ENCODE data around the gene TM9SF1. TPM values are rescaled to one million over a fixed set of nuclear protein-coding genes. Genes with fewer than 3 reads are reported as not detected.

TM9SF1 gene
- total RNA-seq, 1 donor from 2014 or later, result 30.5 TPM

GRCh38 chr14:24145690-24146452 is 49.4 kb downstream of the TM9SF1 start:
- Mint-ChIP-seq H3K27ac (peak overlapping the region; percentile 63), H3K4me3 (peak overlapping the region; percentile 99), H3K4me1 (peaks cover 28% of the 10 kb centered on the region), H3K27me3 (ENCODE audit: insufficient read depth, low read depth) (peaks cover 6% of the 10 kb centered on the region), H3K36me3 (peaks cover 7% of the 10 kb centered on the region), H3K9me3 (no peaks in the 10 kb centered on the region)
- Histone ChIP-seq H3K27me3 (no peaks in the 10 kb centered on the region), H3K9ac (peak overlapping the region; percentile 16), H4K20me1 (ENCODE audit: low read depth) (peaks cover 15% of the 10 kb centered on the region), H3K79me2 (ENCODE audit: low read depth) (peaks cover 34% of the 10 kb centered on the region), H2AFZ (replicated peaks) (no peak overlapping the region), H3K9me3 (ENCODE audit: low read depth) (no peaks in the 10 kb centered on the region), H3K4me2 (peak overlapping the region; percentile 100), H3K4me1 (peaks cover 10% of the 10 kb centered on the region), H3K27ac (no peak overlapping the region), H3K4me3 (peak overlapping the region; percentile 90), H3F3A (ENCODE audit: low read depth) (peaks cover 22% of the 10 kb centered on the region), H3K36me3 (no peaks in the 10 kb centered on the region)
- TF ChIP-seq EZH2 (IDR thresholded peaks at IDR 0.05) (no peak), CTCF (IDR thresholded peaks at IDR 0.05) (no peak), EZH2phosphoT487 (IDR thresholded peaks at IDR 0.05) (no peak)
- no peak for DNase-seq (ENCODE audit: low spot score)

- peaks cover 28% of the 10 kb centered on the region for H3K4me1 Mint-ChIP-seq
- TF ChIP-seq EZH2 (IDR thresholded peaks at IDR 0.05), result no peak
- no peak for TF ChIP-seq EZH2phosphoT487 (IDR thresholded peaks at IDR 0.05)
- TF ChIP-seq CTCF (IDR thresholded peaks at IDR 0.05), result no peak
- H3K36me3 Mint-ChIP-seq, result peaks cover 7% of the 10 kb centered on the region
- H3K79me2 ChIP-seq (ENCODE audit: low read depth), result peaks cover 41% of the 10 kb centered on the region
- H3K36me3 ChIP-seq, result no peaks in the 10 kb centered on the region
- H3K4me3 ChIP-seq, result no peak overlapping the region
- H3K9me3 Mint-ChIP-seq, result no peaks in the 10 kb centered on the region
- H3K27me3 ChIP-seq, result no peaks in the 10 kb centered on the region
- no peak overlapping the region for H2AFZ ChIP-seq (replicated peaks)
- H3K4me2 ChIP-seq, result peak overlapping the region; percentile 100
- no peak overlapping the region for H3K27ac Mint-ChIP-seq
- H3K27me3 Mint-ChIP-seq (ENCODE audit: insufficient read depth, low read depth), result peaks cover 6% of the 10 kb centered on the region
- no peak overlapping the region for H3K27ac ChIP-seq
- no peak overlapping the region for H3K9ac ChIP-seq
- H3K9me3 ChIP-seq (ENCODE audit: low read depth), result no peaks in the 10 kb centered on the region
- H3F3A ChIP-seq (ENCODE audit: low read depth), result peaks cover 28% of the 10 kb centered on the region
- peaks cover 20% of the 10 kb centered on the region for H4K20me1 ChIP-seq (ENCODE audit: low read depth)
- DNase-seq (ENCODE audit: low spot score), result no peak
- H3K4me3 Mint-ChIP-seq, result peak overlapping the region; percentile 99
- H3K4me1 ChIP-seq, result peaks cover 10% of the 10 kb centered on the region
Measured at GRCh38 chr14:24145219-24145618, 50.0 kb downstream of the TM9SF1 start.

GRCh38 chr14:24144451-24144850 is 50.8 kb downstream of the TM9SF1 start:
- peaks cover 33% of the 10 kb centered on the region for H3F3A ChIP-seq (ENCODE audit: low read depth)
- no peak overlapping the region for H3K27ac ChIP-seq
- H3K9me3 ChIP-seq (ENCODE audit: low read depth), result no peaks in the 10 kb centered on the region
- H3K4me1 Mint-ChIP-seq, result peaks cover 33% of the 10 kb centered on the region
- H3K4me2 ChIP-seq, result no peak overlapping the region
- no peak overlapping the region for H3K9ac ChIP-seq
- no peak overlapping the region for H3K4me3 ChIP-seq
- H3K27me3 Mint-ChIP-seq (ENCODE audit: insufficient read depth, low read depth), result peaks cover 6% of the 10 kb centered on the region
- peaks cover 17% of the 10 kb centered on the region for H3K4me1 ChIP-seq
- H3K36me3 ChIP-seq, result no peaks in the 10 kb centered on the region
- H3K4me3 Mint-ChIP-seq, result peak overlapping the region; percentile 18
- no peak overlapping the region for H3K27ac Mint-ChIP-seq
- TF ChIP-seq EZH2 (IDR thresholded peaks at IDR 0.05), result no peak
- no peak for TF ChIP-seq CTCF (IDR thresholded peaks at IDR 0.05)
- TF ChIP-seq EZH2phosphoT487 (IDR thresholded peaks at IDR 0.05), result no peak
- no peak overlapping the region for H2AFZ ChIP-seq (replicated peaks)
- peaks cover 9% of the 10 kb centered on the region for H3K36me3 Mint-ChIP-seq
- DNase-seq (ENCODE audit: low spot score), result no peak
- peaks cover 46% of the 10 kb centered on the region for H3K79me2 ChIP-seq (ENCODE audit: low read depth)
- no peaks in the 10 kb centered on the region for H3K27me3 ChIP-seq
- H4K20me1 ChIP-seq (ENCODE audit: low read depth), result peaks cover 27% of the 10 kb centered on the region
- no peaks in the 10 kb centered on the region for H3K9me3 Mint-ChIP-seq
